Subcutaneous abdominal adipose tissue (tissue), 5 donors: Measurements from ENCODE around the gene ANKRD39.

ENCODE experiments used
- H3K27ac ChIP-seq: one replicate; pipeline ENCODE4 v1.7.0; 2013; ENCODE audit warnings: low read depth, mild to moderate bottlenecking, inconsistent platforms, low read length, moderate library complexity
- H3K27me3 ChIP-seq, 5 donors: one replicate each; pipeline ENCODE4 v1.7.0; 2013; ENCODE audit warnings: low read length in 5 of 5, inconsistent platforms in 1 of 5; ENCODE audit not compliant: control insufficient read depth in 5 of 5, insufficient read depth in 4 of 5
- H3K36me3 ChIP-seq, 5 donors: one replicate each; pipeline ENCODE4 v1.7.0; 2013; ENCODE audit warnings: low read length in 5 of 5; ENCODE audit not compliant: control insufficient read depth in 5 of 5, insufficient read depth in 5 of 5
- H3K4me1 ChIP-seq, 5 donors: one replicate each; pipeline ENCODE4 v1.7.0; 2013; ENCODE audit warnings: low read length in 5 of 5, mild to moderate bottlenecking in 3 of 5, moderate library complexity in 1 of 5; ENCODE audit not compliant: control insufficient read depth in 5 of 5, insufficient read depth in 5 of 5
- H3K4me3 ChIP-seq, 5 donors: one replicate each; pipeline ENCODE4 v1.7.0; 2013; ENCODE audit warnings: low read length in 5 of 5, low read depth in 1 of 5
- H3K9ac ChIP-seq, 5 donors: one replicate each; pipeline ENCODE4 v1.7.0; 2013; ENCODE audit warnings: low read length in 5 of 5, mild to moderate bottlenecking in 4 of 5, moderate library complexity in 3 of 5
- H3K9me3 ChIP-seq, 5 donors: one replicate each; pipeline ENCODE4 v1.7.0; 2013; ENCODE audit warnings: low read length in 5 of 5; ENCODE audit not compliant: control insufficient read depth in 5 of 5
- donor health status: healthy.
- donor health status: healthy.
- donor health status: healthy.
- donor health status: healthy.
- donor health status: healthy.

Gene ANKRD39

GRCh38 chr2:96821113-96821675, 36.6 kb downstream of the ANKRD39 start:
- H3K9ac ChIP-seq, result no peak overlapping the region
- H3K27ac ChIP-seq, result no peak overlapping the region
- no peak overlapping the region for H3K4me3 ChIP-seq
- H3K27me3 ChIP-seq, result no peaks in the 10 kb centered on the region
- peaks cover 0 to 37% (median 18%) of the 10 kb centered on the region in 5 donors for H3K36me3 ChIP-seq
- peaks cover 7 to 35% (median 32%) of the 10 kb centered on the region in 5 donors for H3K4me1 ChIP-seq
- H3K9me3 ChIP-seq, result no peaks in the 10 kb centered on the region

- Histone ChIP-seq H3K4me1 (peaks cover 7 to 41% (median 40%) of the 10 kb centered on the region in 5 donors), H3K27ac (no peak overlapping the region), H3K9ac (no peak overlapping the region), H3K4me3 (no peak overlapping the region), H3K27me3 (no peaks in the 10 kb centered on the region), H3K9me3 (no peaks in the 10 kb centered on the region), H3K36me3 (peaks cover 0 to 27% (median 7%) of the 10 kb centered on the region in 5 donors)
Measured at GRCh38 chr2:96819876-96820511, 37.8 kb downstream of the ANKRD39 start.

GRCh38 chr2:96819128-96819875, 38.5 kb downstream of the ANKRD39 start:
- Histone ChIP-seq H3K27me3 (no peaks in the 10 kb centered on the region), H3K9me3 (no peaks in the 10 kb centered on the region), H3K36me3 (peaks cover 0 to 21% (median 4%) of the 10 kb centered on the region in 5 donors), H3K9ac (peak overlapping the region in 1 of 5 donors; percentile 28), H3K4me3 (no peak overlapping the region), H3K4me1 (peaks cover 7 to 41% (median 40%) of the 10 kb centered on the region in 5 donors), H3K27ac (no peak overlapping the region)

- Histone ChIP-seq H3K27ac (no peak overlapping the region), H3K9ac (no peak overlapping the region), H3K9me3 (no peaks in the 10 kb centered on the region)
Measured at GRCh38 chr2:96817882-96818281, 39.9 kb downstream of the ANKRD39 start.

GRCh38 chr2:96816836-96817702, 40.7 kb downstream of the ANKRD39 start:
- H3K4me1 ChIP-seq, result peaks cover 7 to 43% (median 33%) of the 10 kb centered on the region in 5 donors
- H3K27ac ChIP-seq, result no peak overlapping the region
- no peaks in the 10 kb centered on the region for H3K9me3 ChIP-seq
- H3K27me3 ChIP-seq, result no peaks in the 10 kb centered on the region
- peak overlapping the region in 2 of 5 donors; percentile 28 to 39 for H3K9ac ChIP-seq
- peak overlapping the region; percentile 70 to 82 (median 75) for H3K4me3 ChIP-seq
- H3K36me3 ChIP-seq, result peaks cover 0 to 7% (median 0%) of the 10 kb centered on the region in 5 donors

More at GRCh38 chr2:96817882-96818281, 39.9 kb downstream of the ANKRD39 start:
- H3K27me3 ChIP-seq, result no peaks in the 10 kb centered on the region
- H3K4me3 ChIP-seq, result peak overlapping the region in 3 of 5 donors; percentile 70 to 82 (median 75)
- H3K36me3 ChIP-seq, result peaks cover 0 to 13% (median 3%) of the 10 kb centered on the region in 5 donors
- peaks cover 7 to 40% (median 33%) of the 10 kb centered on the region in 5 donors for H3K4me1 ChIP-seq

GRCh38 chr2:96816127-96816835, 41.5 kb downstream of the ANKRD39 start, which contains the start of gene CNNM3:
Gene CNNM3, plus strand, starts transcription at chr2:96816268. Its CDS starts 10 bp downstream, at chr2:96816278.
- Histone ChIP-seq H3K4me1 (peaks cover 7 to 44% (median 33%) of the 10 kb centered on the region in 5 donors), H3K36me3 (peaks cover 0 to 7% (median 0%) of the 10 kb centered on the region in 5 donors), H3K4me3 (peak within 1 kb of the TSS; percentile 77 to 82 (median 79)), H3K27ac (peak within 1 kb of the TSS; percentile 75), H3K9ac (peak within 1 kb of the TSS; percentile 48 to 88 (median 79)), H3K27me3 (no peaks in the 10 kb centered on the region), H3K9me3 (no peaks in the 10 kb centered on the region)

- no peaks in the 10 kb centered on the region for H3K27me3 ChIP-seq
- peaks cover 0 to 12% (median under 1%) of the 10 kb centered on the region in 5 donors for H3K36me3 ChIP-seq
- H3K4me3 ChIP-seq, result peak overlapping the region; percentile 77 to 82 (median 79)
- H3K9me3 ChIP-seq, result no peaks in the 10 kb centered on the region
- peaks cover 7 to 44% (median 33%) of the 10 kb centered on the region in 5 donors for H3K4me1 ChIP-seq
- peak overlapping the region; percentile 75 for H3K27ac ChIP-seq
- H3K9ac ChIP-seq, result peak overlapping the region; percentile 48 to 88 (median 79)
Measured at GRCh38 chr2:96815326-96816126, 42.3 kb downstream of the ANKRD39 start.

- Histone ChIP-seq H3K27me3 (no peaks in the 10 kb centered on the region), H3K9me3 (no peaks in the 10 kb centered on the region), H3K4me3 (no peak overlapping the region), H3K27ac (no peak overlapping the region), H3K36me3 (peaks cover 0 to 23% (median 8%) of the 10 kb centered on the region in 5 donors), H3K4me1 (peaks cover 4 to 30% (median 24%) of the 10 kb centered on the region in 5 donors), H3K9ac (no peak overlapping the region)
Measured at GRCh38 chr2:96813656-96814055, 44.2 kb downstream of the ANKRD39 start.
